Heart left ventricle (tissue), 13 donors: ENCODE data around the gene CELF4.

ENCODE experiments used
- POLR2A ChIP-seq, 2 donors: fragments of 450-650 bp; IDR thresholded peaks; one replicate each; pipeline ENCODE4 v1.6.1; 2017; ENCODE audit warnings: antibody characterized with exemption in 2 of 2, mild to moderate bottlenecking in 2 of 2, moderate library complexity in 2 of 2
- TF ChIP-seq, protein P1 (sequence below), 12 donors: fragments of 200-600 bp; sonication (generic) in 4 of 12; IDR thresholded peaks; one replicate each; pipeline versions ENCODE4 v1.5.0 to v1.8.0; 2018 to 2022; ENCODE audit warnings: antibody characterized with exemption in 12 of 12, mild to moderate bottlenecking in 5 of 12
- donor health status: ischemic (EF 13 %, LVEDD 7.1; RV severe dilation, severe dysfunction).
- donor health status: DM: no; HTN: yes; CAD: no.
- donor health status: DM: no; HTN: no; CAD: no.
- donor health status: ischemic (EF 25% LVEDD 6.9; RV normal size, moderate dysfunction).
- donor health status: ischemic (EF 25% LVEDD 5.7; RV mildly dilated, moderate dysfunction).
- donor health status: ischemic (EF 35%, LVEDD 5.7; RV mildly dilated, moderate dysfunction).
- donor health status: nonischemic (EF 11% LVEDD 7.7; RV severe dilation, severe dysfunction).
- donor health status: DM: yes; HTN: yes; CAD: no.
- donor health status: PGD.
- donor health status: ischemic (EF 29% LVEDD 5.4; RV normal size, mild dysfunction).
- donor health status: nonischemic (EF 23%, LVEDD 6.1; RV moderate dilation, normal function).

DNA sequence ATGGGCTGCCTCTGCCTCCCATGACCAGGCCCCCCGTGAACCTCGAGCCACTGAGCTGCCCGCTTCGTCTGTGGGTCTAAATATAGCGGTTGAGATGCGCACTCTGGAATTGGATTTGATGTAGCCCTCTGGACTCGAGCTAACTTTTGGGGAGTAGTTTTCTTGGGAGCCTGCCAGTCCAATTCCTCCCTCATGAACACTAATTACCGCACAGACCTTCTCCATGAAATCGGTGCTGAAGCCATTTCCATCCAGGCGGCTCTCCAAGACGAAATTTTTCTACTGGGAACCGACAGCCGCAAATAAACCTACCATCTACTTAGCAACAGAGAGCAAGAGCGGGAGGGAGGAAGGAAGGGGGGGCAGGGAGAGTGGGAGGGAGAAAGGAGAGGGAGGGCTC, 63.6 kb downstream of the CELF4 start:
- TF ChIP-seq, protein P1, sequence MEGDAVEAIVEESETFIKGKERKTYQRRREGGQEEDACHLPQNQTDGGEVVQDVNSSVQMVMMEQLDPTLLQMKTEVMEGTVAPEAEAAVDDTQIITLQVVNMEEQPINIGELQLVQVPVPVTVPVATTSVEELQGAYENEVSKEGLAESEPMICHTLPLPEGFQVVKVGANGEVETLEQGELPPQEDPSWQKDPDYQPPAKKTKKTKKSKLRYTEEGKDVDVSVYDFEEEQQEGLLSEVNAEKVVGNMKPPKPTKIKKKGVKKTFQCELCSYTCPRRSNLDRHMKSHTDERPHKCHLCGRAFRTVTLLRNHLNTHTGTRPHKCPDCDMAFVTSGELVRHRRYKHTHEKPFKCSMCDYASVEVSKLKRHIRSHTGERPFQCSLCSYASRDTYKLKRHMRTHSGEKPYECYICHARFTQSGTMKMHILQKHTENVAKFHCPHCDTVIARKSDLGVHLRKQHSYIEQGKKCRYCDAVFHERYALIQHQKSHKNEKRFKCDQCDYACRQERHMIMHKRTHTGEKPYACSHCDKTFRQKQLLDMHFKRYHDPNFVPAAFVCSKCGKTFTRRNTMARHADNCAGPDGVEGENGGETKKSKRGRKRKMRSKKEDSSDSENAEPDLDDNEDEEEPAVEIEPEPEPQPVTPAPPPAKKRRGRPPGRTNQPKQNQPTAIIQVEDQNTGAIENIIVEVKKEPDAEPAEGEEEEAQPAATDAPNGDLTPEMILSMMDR (IDR thresholded peaks at IDR 0.05): no peak
- TF ChIP-seq POLR2A (IDR thresholded peaks at IDR 0.05): no peak
